GM18526 (cell line): ENCODE measurements around the gene SCUBE1.

Experiments used
- POLR2A ChIP-seq: IDR thresholded peaks from 3 replicates; pipeline ENCODE4 v1.6.1; 2011; ENCODE audit not compliant: insufficient read length; ENCODE audit errors: extremely low read depth

The SCUBE1 gene

GRCh38 chr22:43291381-43291780 is 51.8 kb downstream of the SCUBE1 start:
- no peak for TF ChIP-seq POLR2A

- no peak for TF ChIP-seq POLR2A
Measured at GRCh38 chr22:43289976-43290721, 53.0 kb downstream of the SCUBE1 start.

- TF ChIP-seq POLR2A = no peak
Measured at GRCh38 chr22:43289531-43289963, 53.6 kb downstream of the SCUBE1 start.

GRCh38 chr22:43288807-43289420 is 54.3 kb downstream of the SCUBE1 start:
- no peak for TF ChIP-seq POLR2A

- no peak for TF ChIP-seq POLR2A
Measured at GRCh38 chr22:43288378-43288777, 54.8 kb downstream of the SCUBE1 start.

- no peak for TF ChIP-seq POLR2A
Measured at GRCh38 chr22:43287441-43287840, 55.7 kb downstream of the SCUBE1 start.

- no peak for TF ChIP-seq POLR2A
Measured at GRCh38 chr22:43281394-43281793, 61.8 kb downstream of the SCUBE1 start.

GRCh38 chr22:43279867-43280522 is 63.2 kb downstream of the SCUBE1 start:
- TF ChIP-seq POLR2A = no peak

- no peak for TF ChIP-seq POLR2A
Measured at GRCh38 chr22:43277987-43278601, 65.1 kb downstream of the SCUBE1 start.

- TF ChIP-seq POLR2A = no peak
Measured at GRCh38 chr22:43277091-43277490, 66.1 kb downstream of the SCUBE1 start.

- TF ChIP-seq POLR2A = no peak
Measured at GRCh38 chr22:43276321-43276720, 66.9 kb downstream of the SCUBE1 start.

GRCh38 chr22:43275545-43276317 is 67.4 kb downstream of the SCUBE1 start:
- no peak for TF ChIP-seq POLR2A

- TF ChIP-seq POLR2A = no peak
Measured at GRCh38 chr22:43274595-43275240, 68.5 kb downstream of the SCUBE1 start.

GRCh38 chr22:43273902-43274484 is 69.2 kb downstream of the SCUBE1 start:
- no peak for TF ChIP-seq POLR2A
